ENCODE results near the gene SMO. TPM values are rescaled to one million over a fixed set of nuclear protein-coding genes. Genes with fewer than 3 reads are reported as not detected.

The SMO gene
- total RNA-seq, 6 experiments from 2014 or later: 6.4 to 21.2 (median 12.1) TPM

DNA sequence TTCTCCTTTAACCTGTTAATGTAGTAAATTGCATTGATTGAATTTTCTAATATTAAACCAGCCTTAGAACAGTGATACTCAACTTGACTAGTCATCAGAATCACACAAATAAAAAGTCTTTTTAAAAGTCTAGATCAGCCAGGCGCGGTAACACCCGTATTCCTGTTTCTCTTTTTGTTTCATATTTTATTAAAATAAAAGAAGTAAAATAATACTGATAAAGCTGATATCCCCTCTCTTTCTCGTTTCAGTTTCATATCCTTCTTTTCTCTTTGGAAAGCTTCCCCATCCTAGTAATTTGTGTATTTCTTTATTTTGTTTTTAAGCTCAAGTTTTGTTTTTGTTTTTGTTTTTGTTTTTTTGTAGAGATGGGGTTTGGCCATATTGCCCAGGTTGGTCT, 9.3 kb downstream of the SMO start:
- H3K4me1 ChIP-seq: peaks cover 0 to 20% (median 8%) of the 10 kb centered on the region in 4 donors
- DNase-seq (no peak), ATAC-seq (no peak)
- no peaks in the 10 kb centered on the region for H3K27me3 ChIP-seq
- no peak for TF ChIP-seq POLR2A (IDR thresholded peaks at IDR 0.05)
- TF ChIP-seq, protein P1, sequence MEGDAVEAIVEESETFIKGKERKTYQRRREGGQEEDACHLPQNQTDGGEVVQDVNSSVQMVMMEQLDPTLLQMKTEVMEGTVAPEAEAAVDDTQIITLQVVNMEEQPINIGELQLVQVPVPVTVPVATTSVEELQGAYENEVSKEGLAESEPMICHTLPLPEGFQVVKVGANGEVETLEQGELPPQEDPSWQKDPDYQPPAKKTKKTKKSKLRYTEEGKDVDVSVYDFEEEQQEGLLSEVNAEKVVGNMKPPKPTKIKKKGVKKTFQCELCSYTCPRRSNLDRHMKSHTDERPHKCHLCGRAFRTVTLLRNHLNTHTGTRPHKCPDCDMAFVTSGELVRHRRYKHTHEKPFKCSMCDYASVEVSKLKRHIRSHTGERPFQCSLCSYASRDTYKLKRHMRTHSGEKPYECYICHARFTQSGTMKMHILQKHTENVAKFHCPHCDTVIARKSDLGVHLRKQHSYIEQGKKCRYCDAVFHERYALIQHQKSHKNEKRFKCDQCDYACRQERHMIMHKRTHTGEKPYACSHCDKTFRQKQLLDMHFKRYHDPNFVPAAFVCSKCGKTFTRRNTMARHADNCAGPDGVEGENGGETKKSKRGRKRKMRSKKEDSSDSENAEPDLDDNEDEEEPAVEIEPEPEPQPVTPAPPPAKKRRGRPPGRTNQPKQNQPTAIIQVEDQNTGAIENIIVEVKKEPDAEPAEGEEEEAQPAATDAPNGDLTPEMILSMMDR (IDR thresholded peaks at IDR 0.05): no peak
- H3K27ac ChIP-seq: no peak overlapping the region
- intact Hi-C loops (cut with DNase I): no loop called here
- H3K9me3 ChIP-seq: no peaks in the 10 kb centered on the region
- no peaks in the 10 kb centered on the region for H3K36me3 ChIP-seq
- WGBS (ENCODE audit: insufficient coverage, low coverage, low lambda C conversion rate, missing lambda C conversion rate): 61% methylated on average over 4 of the region's 4 CpGs
- H3K4me3 ChIP-seq: no peak overlapping the region

DNA sequence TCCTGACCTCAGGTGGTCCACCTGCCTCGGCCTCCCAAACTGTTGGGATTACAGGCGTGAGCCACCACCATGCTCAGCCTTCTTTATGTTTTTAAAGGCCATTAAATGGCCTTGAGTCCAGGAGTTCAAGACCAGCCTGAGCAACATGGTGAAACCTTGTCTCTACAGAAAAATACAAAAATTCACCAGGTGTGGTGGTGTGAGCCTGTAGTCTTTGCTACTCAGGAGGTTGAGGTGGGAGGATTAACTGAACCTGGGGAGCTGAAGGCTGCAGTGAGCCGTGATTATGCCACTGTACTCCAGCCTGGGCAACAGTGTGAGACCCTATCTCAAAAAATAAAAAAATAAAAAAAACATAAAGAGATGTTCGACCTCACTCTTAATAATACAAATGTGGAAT, 11.0 kb downstream of the SMO start:
- Histone ChIP-seq H3K27me3 (no peaks in the 10 kb centered on the region), H3K36me3 (no peaks in the 10 kb centered on the region), H3K4me1 (peaks cover 0 to 30% (median 12%) of the 10 kb centered on the region in 4 donors), H3K4me3 (no peak overlapping the region), H3K27ac (no peak overlapping the region), H3K9me3 (no peaks in the 10 kb centered on the region)
- DNase-seq: no peak
- TF ChIP-seq POLR2A (IDR thresholded peaks at IDR 0.05): no peak
- TF ChIP-seq, protein P1 (IDR thresholded peaks at IDR 0.05): no peak
- 84% methylated on average over 4 of the region's 4 CpGs for WGBS (ENCODE audit: insufficient coverage, low coverage, low lambda C conversion rate, missing lambda C conversion rate)
- intact Hi-C loops (cut with DNase I): no loop called here
- ATAC-seq: no peak

DNA sequence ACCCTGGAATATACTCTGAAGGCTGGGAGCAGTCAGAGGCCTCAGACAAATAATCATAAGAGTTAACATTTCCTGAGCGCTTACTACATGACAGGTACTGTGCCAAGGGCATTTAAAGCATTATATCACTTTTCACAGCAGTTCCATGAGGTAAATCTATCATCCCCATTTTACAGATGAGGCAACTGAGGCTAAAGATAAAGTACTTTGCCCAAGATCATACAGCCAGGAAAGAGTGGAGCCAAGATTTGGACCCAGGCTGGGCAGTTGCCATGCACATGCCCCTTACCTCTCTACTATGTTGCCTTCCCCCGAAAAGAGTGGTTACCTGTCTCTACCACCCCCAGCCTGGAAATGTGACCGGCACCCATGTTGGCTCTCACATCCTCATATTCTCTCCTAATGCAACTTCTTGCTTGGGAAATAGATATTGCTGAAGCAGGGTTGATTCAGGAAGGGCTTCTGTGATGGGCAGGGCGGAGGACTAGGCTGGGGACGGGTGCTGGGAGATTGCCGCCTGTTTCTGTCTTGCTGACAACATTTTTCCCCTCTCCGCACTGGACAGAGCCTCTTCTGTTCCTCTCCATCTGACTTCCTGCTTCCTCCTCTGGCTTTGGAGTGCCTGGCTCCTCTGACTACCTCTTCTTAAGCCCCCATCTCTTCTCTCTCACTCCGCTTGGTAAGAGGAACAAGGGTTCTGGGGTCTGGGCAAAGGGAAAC, 13.8 kb downstream of the SMO start:
- Histone ChIP-seq H3K36me3 (no peaks in the 10 kb centered on the region), H3K4me3 (no peak overlapping the region), H3K27me3 (no peaks in the 10 kb centered on the region), H3K4me1 (peaks cover 0 to 30% (median 12%) of the 10 kb centered on the region in 4 donors), H3K27ac (peak overlapping the region in 2 of 3 donors; percentile 73), H3K9me3 (no peaks in the 10 kb centered on the region)
- no peak for DNase-seq
- intact Hi-C loops (cut with DNase I): no loop called here
- TF ChIP-seq, protein P1 (IDR thresholded peaks at IDR 0.05): no peak
- no peak for TF ChIP-seq POLR2A (IDR thresholded peaks at IDR 0.05)
- ATAC-seq: peak; percentile 8 to 37 (median 28)
- 73% methylated on average over 8 of the region's 8 CpGs for WGBS (ENCODE audit: insufficient coverage, low coverage, low lambda C conversion rate, missing lambda C conversion rate)

DNA sequence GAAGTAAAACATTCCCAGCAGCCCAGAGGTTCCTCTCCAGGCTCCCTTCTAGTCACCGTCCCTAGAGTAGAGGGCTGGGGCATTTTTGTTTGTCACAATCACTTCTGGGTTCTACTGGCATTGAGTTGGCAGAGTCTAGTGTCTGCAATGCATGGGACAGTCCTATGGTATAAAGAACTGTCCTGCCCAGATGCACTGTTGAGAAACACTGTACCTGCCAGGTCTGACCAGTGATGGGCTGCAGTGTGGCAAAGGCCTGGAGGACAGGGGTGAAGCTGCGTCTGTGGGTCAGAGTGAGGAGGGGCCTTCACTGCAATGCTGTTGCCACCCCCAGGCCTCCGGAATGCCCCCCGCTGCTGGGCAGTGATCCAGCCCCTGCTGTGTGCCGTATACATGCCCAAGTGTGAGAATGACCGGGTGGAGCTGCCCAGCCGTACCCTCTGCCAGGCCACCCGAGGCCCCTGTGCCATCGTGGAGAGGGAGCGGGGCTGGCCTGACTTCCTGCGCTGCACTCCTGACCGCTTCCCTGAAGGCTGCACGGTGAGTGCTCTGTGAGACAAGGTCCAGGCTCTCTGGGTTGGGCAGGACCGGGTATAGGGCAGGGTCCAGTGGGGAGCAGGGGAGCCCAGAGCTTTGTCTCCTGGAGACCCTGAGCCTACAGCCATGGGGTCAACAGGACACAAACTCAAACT, 14.8 kb downstream of the SMO start:
- peak in 1 of 3 donors; percentile 63 for DNase-seq
- TF ChIP-seq, protein P1 (IDR thresholded peaks at IDR 0.05): no peak
- no peak for TF ChIP-seq POLR2A (IDR thresholded peaks at IDR 0.05)
- Histone ChIP-seq H3K4me1 (peaks cover 0 to 30% (median 12%) of the 10 kb centered on the region in 4 donors), H3K9me3 (no peaks in the 10 kb centered on the region), H3K27me3 (no peaks in the 10 kb centered on the region), H3K36me3 (no peaks in the 10 kb centered on the region), H3K4me3 (no peak overlapping the region), H3K27ac (peak overlapping the region in 2 of 3 donors; percentile 55 to 73)
- 0% methylated on average over 1 of the region's 14 CpGs for WGBS (ENCODE audit: insufficient coverage, low coverage, low lambda C conversion rate, missing lambda C conversion rate)
- ATAC-seq: peak; percentile 56 to 79 (median 64)
- intact Hi-C loops (cut with DNase I): no loop called here
